K562 (cell line): ENCODE measurements around the gene SIPA1L2. TPM values are rescaled to one million over a fixed set of nuclear protein-coding genes. Genes with fewer than 3 reads are reported as not detected.

Experiments used
- ATAC-seq: fragments of 200-7000 bp; cut with Tn5 transposase; 3 replicates; pipeline ENCODE4 v1.9.1; 2020; ENCODE audit warnings: moderate library complexity
- BruUV-seq: library from RNA; stranded (reverse); fragments of 400-500 nt; replicated peaks from 2 replicates; lab custom pipeline; 2021; lab: Mats Ljungman, UMichigan
- CTCF ChIA-PET: fragments of 300-600 bp; formaldehyde crosslinking; extraction: SDS; loops from one replicate; lab custom pipeline; 2021; ENCODE audit warnings: low intra/inter-chr PET ratio; lab: Yijun Ruan, JAX
- POLR2A ChIA-PET: fragments of 300-600, 350-650 bp; sonication (Branson Sonifier 250); formaldehyde crosslinking; extraction: SDS; loops from one replicate; lab custom pipeline; 2021; ENCODE audit warnings: antibody characterized with exemption, inconsistent platforms; lab: Yijun Ruan, JAX
- DNase-seq, 4 experiments: peaks; one replicate each; pipeline versions ENCODE4 v3.0.0 to v3.0.0-alpha.2; 2011 to 2018; ENCODE audit warnings: low spot score in 3 of 4, mixed read lengths in 3 of 4; ENCODE audit errors: extremely low read depth in 1 of 4
- FAIRE-seq: peaks from 2 replicates; lab custom pipeline; 2011; peaks lifted over from hg19 to GRCh38; lab: Jason Lieb, UNC
- H2AFZ ChIP-seq: 2 replicates; pipeline ENCODE4 v1.6.0; 2011; ENCODE audit warnings: low read depth, low read length, control low read depth, inconsistent platforms
- H3K27ac ChIP-seq: fragments of 200-600 bp; 3 replicates; pipeline ENCODE4 v1.8.0; 2011; ENCODE audit warnings: low read depth, mild to moderate bottlenecking, control low read depth, inconsistent platforms, low read length, moderate library complexity, mixed read lengths; ENCODE audit errors: extremely low read depth
- H3K27me3 ChIP-seq, 2 experiments: fragments of 300-600 bp in 1 of 2; 2 replicates in 1 of 2; 3 replicates in 1 of 2; pipeline versions ENCODE4 v1.6.0 to v1.8.0; 2011; ENCODE audit warnings: inconsistent platforms in 2 of 2, low read length in 2 of 2, mild to moderate bottlenecking in 1 of 2, mixed read lengths in 1 of 2, moderate library complexity in 1 of 2; ENCODE audit not compliant: control insufficient read depth in 2 of 2, insufficient read depth in 2 of 2
- H3K36me3 ChIP-seq: fragments of 300-600 bp; 3 replicates; pipeline ENCODE4 v1.8.0; 2011; ENCODE audit warnings: mild to moderate bottlenecking, low read length, inconsistent platforms; ENCODE audit not compliant: control insufficient read depth, insufficient read depth
- H3K4me1 ChIP-seq, 2 experiments: fragments of 200-600 bp in 1 of 2; replicated peaks in 1 of 2; 2 replicates in 1 of 2; 3 replicates in 1 of 2; pipeline versions ENCODE4 v1.5.1 to v1.8.0; 2011; ENCODE audit warnings: inconsistent platforms in 2 of 2, low read length in 2 of 2, mild to moderate bottlenecking in 1 of 2, mixed read lengths in 1 of 2, moderate library complexity in 1 of 2; ENCODE audit not compliant: control insufficient read depth in 2 of 2, insufficient read depth in 2 of 2
- H3K4me2 ChIP-seq: 2 replicates; pipeline ENCODE4 v1.6.1; 2011; ENCODE audit warnings: low read length, control low read depth, inconsistent platforms, mixed read lengths; ENCODE audit not compliant: insufficient read depth
- H3K4me3 ChIP-seq: fragments of 200-600 bp; sonication (generic), shearing (Covaris generic); 2 replicates; pipeline ENCODE4 v1.5.1; 2016; ENCODE audit warnings: control low read depth, inconsistent platforms
- H3K79me2 ChIP-seq: fragments of 200-600 bp; 3 replicates; pipeline ENCODE4 v1.8.0; 2011; ENCODE audit warnings: low read length, inconsistent platforms; ENCODE audit not compliant: control insufficient read depth, insufficient read depth
- H3K9ac ChIP-seq, 2 experiments: 2 replicates each; pipeline versions ENCODE4 v1.6.0 to v1.6.1; 2011; ENCODE audit warnings: low read depth in 2 of 2, low read length in 2 of 2, control low read depth in 1 of 2, inconsistent platforms in 1 of 2, mild to moderate bottlenecking in 1 of 2, mixed read lengths in 1 of 2; ENCODE audit not compliant: insufficient read depth in 1 of 2
- H3K9me1 ChIP-seq: one replicate; pipeline ENCODE4 v1.6.0; 2011; ENCODE audit warnings: inconsistent platforms, mild to moderate bottlenecking, low read length, moderate library complexity; ENCODE audit not compliant: control insufficient read depth, insufficient read depth
- H3K9me3 ChIP-seq: replicated peaks from 2 replicates; pipeline ENCODE4 v1.5.1; 2011; ENCODE audit warnings: low read depth, low read length, inconsistent platforms; ENCODE audit not compliant: control insufficient read depth, insufficient read depth
- H4K20me1 ChIP-seq: replicated peaks from 2 replicates; pipeline ENCODE4 v1.6.1; 2011; ENCODE audit warnings: low read length, inconsistent platforms, mixed read lengths; ENCODE audit not compliant: control insufficient read depth, insufficient read depth
- E2F4 ChIP-seq: sonication (generic); formaldehyde crosslinking; IDR thresholded peaks from 2 replicates; pipeline ENCODE4 v1.8.0; 2022; ENCODE audit warnings: mild to moderate bottlenecking, low read depth, missing genetic modification reagents
- FOXA1 ChIP-seq: fragments of 450-650 bp; IDR thresholded peaks from 2 replicates; pipeline ENCODE4 v1.6.1; 2016; ENCODE audit warnings: mild to moderate bottlenecking, borderline replicate concordance
- FOXP1 ChIP-seq: sonication (generic); formaldehyde crosslinking; IDR thresholded peaks from 2 replicates; pipeline ENCODE4 v1.8.0; 2022; ENCODE audit warnings: mild to moderate bottlenecking, missing genetic modification reagents
- HMG20A ChIP-seq: fragments of 450-650 bp; formaldehyde crosslinking; conservative IDR thresholded peaks from 2 replicates; pipeline ENCODE4 v1.4.0; 2020; ENCODE audit warnings: mild to moderate bottlenecking, mixed read lengths
- IRF1 ChIP-seq: sonication (generic); formaldehyde crosslinking; IDR thresholded peaks from 2 replicates; pipeline ENCODE4 v1.8.0; 2022; ENCODE audit warnings: missing genetic modification reagents, mild to moderate bottlenecking, borderline replicate concordance
- KHSRP ChIP-seq: fragments of 450-650 bp; IDR thresholded peaks from 2 replicates; pipeline ENCODE4 v1.6.1; 2017
- L3MBTL2 ChIP-seq: fragments of 450-650 bp; IDR thresholded peaks from 2 replicates; pipeline ENCODE4 v1.6.1; 2016; ENCODE audit warnings: mild to moderate bottlenecking, moderate library complexity
- MCM2 ChIP-seq: fragments of 450-650 bp; IDR thresholded peaks from 2 replicates; pipeline ENCODE4 v1.6.1; 2017; ENCODE audit warnings: low read depth, mild to moderate bottlenecking
- MEIS2 ChIP-seq: fragments of 450-650 bp; IDR thresholded peaks from 2 replicates; pipeline ENCODE4 v1.6.1; 2014; ENCODE audit warnings: mild to moderate bottlenecking; ENCODE audit not compliant: partially characterized antibody
- NCOA4 ChIP-seq: fragments of 450-650 bp; IDR thresholded peaks from 2 replicates; pipeline ENCODE4 v1.6.1; 2018; ENCODE audit warnings: mild to moderate bottlenecking; ENCODE audit not compliant: partially characterized antibody
- POLR2AphosphoS2 ChIP-seq: IDR thresholded peaks from 2 replicates; pipeline ENCODE4 v1.6.1; 2012; ENCODE audit warnings: low read length, improper control_type of control experiment
- PPARD ChIP-seq: fragments of 250-450 bp; sonication (Bioruptor Pico); IDR thresholded peaks from 2 replicates; pipeline ENCODE4 v1.8.0; 2022; ENCODE audit warnings: inconsistent platforms, mild to moderate bottlenecking, moderate library complexity
- SREBF1 ChIP-seq: fragments of 150-350 bp; IDR thresholded peaks from 2 replicates; pipeline ENCODE4 v1.6.1; 2014; ENCODE audit warnings: antibody characterized with exemption, low read depth, low read length, borderline replicate concordance
- THRA ChIP-seq: fragments of 450-650 bp; IDR thresholded peaks from 2 replicates; pipeline ENCODE4 v1.6.1; 2017; ENCODE audit warnings: mild to moderate bottlenecking, moderate library complexity
- ZBTB2 ChIP-seq: fragments of 450-650 bp; IDR thresholded peaks from 2 replicates; pipeline ENCODE4 v1.6.1; 2016; ENCODE audit warnings: antibody characterized with exemption
- ZFP36 ChIP-seq: fragments of 150-350 bp; IDR thresholded peaks from 2 replicates; pipeline ENCODE4 v1.6.1; 2018; ENCODE audit warnings: low read length, low read depth; ENCODE audit not compliant: partially characterized antibody
- ZNF384 ChIP-seq: IDR thresholded peaks from 2 replicates; pipeline ENCODE4 v1.6.1; 2012; ENCODE audit warnings: low read depth, low read length, improper control_type of control experiment
- ZNF408 ChIP-seq: fragments of 250-450 bp; sonication (Bioruptor Pico); IDR thresholded peaks from 2 replicates; pipeline ENCODE4 v1.4.0; 2020; ENCODE audit warnings: low read depth, mild to moderate bottlenecking, moderate library complexity
- ZNF507 ChIP-seq: conservative IDR thresholded peaks from 2 replicates; pipeline ENCODE4 v1.6.1; 2017; ENCODE audit warnings: missing genetic modification characterization, missing compliant biosample characterization
- ZNF551 ChIP-seq: fragments of 250-450 bp; sonication (Bioruptor Pico); IDR thresholded peaks from 2 replicates; pipeline ENCODE4 v1.5.0; 2021; ENCODE audit warnings: mild to moderate bottlenecking, moderate library complexity
- WGBS: fragments of 100-300 bp; shearing (Covaris generic); methylation state at CpG from one replicate; pipeline ENCODE4 v1.1.6; 2016; ENCODE audit warnings: low coverage, mixed read lengths; ENCODE audit not compliant: insufficient coverage; ENCODE audit errors: missing lambda C conversion rate; 5-methylcytosine and 5-hydroxymethylcytosine counted together
- in situ Hi-C: fragments of 300-500 bp; cut with MboI; formaldehyde crosslinking; loops from 4 replicates; pipeline ENCODE4 v1.15.0; 2018; ENCODE audit warnings: inconsistent platforms, mixed read lengths
- intact Hi-C: fragments of 100-400 bp; cut with micrococcal nuclease; formaldehyde crosslinking; loops from 2 replicates; pipeline ENCODE4 v1.14.2; 2022
- polyA plus RNA-seq, 8 experiments: library from polyadenylated mRNA; depleted of rRNA in 4 of 8; stranded (reverse) in 5 of 8; unstranded in 3 of 8; fragments of >200 nt; fragmentation: Nextera tagmentation in 2 of 8; fragmentation: Illumina TruSeq in 1 of 8; extraction: Ambion mirVana in 2 of 8; extraction: Trizol in 1 of 8; gene quantifications; 2 replicates each; pipeline versions ENCODE4 v1.2.1 to v1.2.3, GENCODE V29; 2011 to 2014; ENCODE audit warnings: inconsistent platforms in 1 of 8, missing spikeins in 1 of 8
- total RNA-seq, 7 experiments: library from RNA; depleted of rRNA in 6 of 7; stranded (reverse); fragments of >200 nt in 6 of 7; fragmentation: Illumina TruSeq in 2 of 7; extraction: Trizol in 2 of 7; gene quantifications; 2 replicates each; pipeline versions ENCODE4 v1.2.1 to v1.2.3, GENCODE V29; 2011 to 2021; ENCODE audit warnings: low replicate concordance in 1 of 7

The SIPA1L2 gene
- total and polyA plus RNA-seq, 9 of the 15 experiments (the other 6 are each of a cell fraction or from before 2014, with no cell fraction given): 0.04 to 0.22 (median 0.06) TPM; not detected in 5

GRCh38 chr1:232627171-232627570 is 2.8 kb downstream of the SIPA1L2 start:
- DNase-seq (no peak), ATAC-seq (no peak), FAIRE-seq (no peak)
- Histone ChIP-seq H3K79me2 (no peaks in the 10 kb centered on the region), H3K4me3 (no peak overlapping the region), H3K9me3 (no peaks in the 10 kb centered on the region), H3K27ac (no peak overlapping the region), H3K27me3 (peaks cover 0 to 3% of the 10 kb centered on the region in 2 experiments; a peak in 1 of 5 replicates), H4K20me1 (no peaks in the 10 kb centered on the region), H3K4me1 (no peaks in the 10 kb centered on the region), H3K9ac (no peak overlapping the region), H3K9me1 (no peaks in the 10 kb centered on the region), H3K4me2 (no peak overlapping the region), H2AFZ (no peak overlapping the region), H3K36me3 (no peaks in the 10 kb centered on the region)
- BruUV-seq: no TSS peak
- intact Hi-C loops (no loop called here), in situ Hi-C loops (loop anchor here (25.0 kb wide), 1 partner anchor 610 kb away; no protein-coding TSS in a partner anchor)
- 0% methylated on average over 4 of the region's 4 CpGs for WGBS
- ChIA-PET CTCF (no interaction called here), POLR2A (interaction anchor here (0.9 kb wide), 1 partner anchor 71 kb away, joined by 3 read pairs; no protein-coding TSS in a partner anchor)
- TF ChIP-seq IRF1 (CRISPR knock-in tag) (no peak), THRA (no peak), ZNF408 (no peak), PPARD (no peak), ZNF384 (no peak), ZBTB2 (no peak), POLR2AphosphoS2 (no peak), FOXP1 (CRISPR knock-in tag) (no peak), SREBF1 (no peak), ZFP36 (no peak), HMG20A (CRISPR knock-in tag) (no peak), E2F4 (no peak), MCM2 (no peak), KHSRP (no peak), ZNF507 (no peak), L3MBTL2 (no peak), ZNF551 (CRISPR knock-in tag) (no peak), MEIS2 (no peak), NCOA4 (no peak), FOXA1 (no peak)
